Mesendoderm (in vitro differentiated cells): Measurements from ENCODE around the gene ZNF75A.
A peak's percentile ranks its signal among the peaks of the same experiment; 100 is the strongest.

Experiments used
- DNase-seq: peaks from one replicate; pipeline ENCODE4 v3.0.0; 2013
- H2AK5ac ChIP-seq: 2 replicates; pipeline ENCODE4 v1.6.1; 2013; ENCODE audit warnings: low read length, inconsistent platforms
- H2BK120ac ChIP-seq: 2 replicates; pipeline ENCODE4 v1.6.1; 2013; ENCODE audit warnings: low read depth, mild to moderate bottlenecking, low read length, moderate library complexity, mixed read lengths
- H2BK15ac ChIP-seq: replicated peaks from 2 replicates; pipeline ENCODE4 v1.6.1; 2013; ENCODE audit warnings: low read depth, mild to moderate bottlenecking, moderate library complexity
- H2BK5ac ChIP-seq: 2 replicates; pipeline ENCODE4 v1.6.1; 2013; ENCODE audit warnings: low read length, inconsistent platforms
- H3K18ac ChIP-seq: 2 replicates; pipeline ENCODE4 v1.6.1; 2013; ENCODE audit warnings: mild to moderate bottlenecking, low read length, mixed read lengths
- H3K23ac ChIP-seq: one replicate; pipeline ENCODE4 v1.6.1; 2013; ENCODE audit warnings: low read length
- H3K27ac ChIP-seq: 2 replicates; pipeline ENCODE4 v1.5.1; 2013; ENCODE audit warnings: low read depth, mild to moderate bottlenecking, inconsistent platforms, low read length, moderate library complexity
- H3K27me3 ChIP-seq: 2 replicates; pipeline ENCODE4 v1.6.1; 2013; ENCODE audit warnings: low read length, control low read depth, mild to moderate bottlenecking, inconsistent platforms; ENCODE audit not compliant: insufficient read depth, poor library complexity
- H3K36me3 ChIP-seq: 2 replicates; pipeline ENCODE4 v1.6.1; 2013; ENCODE audit warnings: low read length, inconsistent platforms; ENCODE audit not compliant: control insufficient read depth, insufficient read depth
- H3K4ac ChIP-seq: one replicate; pipeline ENCODE4 v1.6.1; 2013; ENCODE audit warnings: low read depth, mild to moderate bottlenecking, low read length, moderate library complexity
- H3K4me1 ChIP-seq: 2 replicates; pipeline ENCODE4 v1.6.1; 2013; ENCODE audit warnings: low read depth, low read length, inconsistent platforms; ENCODE audit not compliant: control insufficient read depth
- H3K4me2 ChIP-seq: 2 replicates; pipeline ENCODE4 v1.6.1; 2013; ENCODE audit warnings: low read length
- H3K4me3 ChIP-seq: 2 replicates; pipeline ENCODE4 v1.5.1; 2013; ENCODE audit warnings: mild to moderate bottlenecking, low read length
- H3K56ac ChIP-seq: one replicate; pipeline ENCODE4 v1.6.1; 2013; ENCODE audit warnings: low read length
- H3K79me1 ChIP-seq: 2 replicates; pipeline ENCODE4 v1.6.1; 2013; ENCODE audit warnings: low read length, inconsistent platforms
- H3K79me2 ChIP-seq: 2 replicates; pipeline ENCODE4 v1.6.1; 2013; ENCODE audit warnings: mild to moderate bottlenecking, low read length; ENCODE audit not compliant: control insufficient read depth, insufficient read depth
- H3K9ac ChIP-seq: 2 replicates; pipeline ENCODE4 v1.6.1; 2013; ENCODE audit warnings: low read length, inconsistent platforms
- H4K5ac ChIP-seq: one replicate; pipeline ENCODE4 v1.6.1; 2013; ENCODE audit warnings: low read length
- H4K8ac ChIP-seq: one replicate; pipeline ENCODE4 v1.6.1; 2013; ENCODE audit warnings: low read depth, mild to moderate bottlenecking, control low read depth, low read length, moderate library complexity
- WGBS: extraction: QIAGEN DNeasy Blood & Tissue Kit; methylation state at CpG from one replicate; pipeline ENCODE4 v1.1.7; 2013; ENCODE audit warnings: low lambda C conversion rate, missing lambda C conversion rate; ENCODE audit not compliant: insufficient coverage; ENCODE audit errors: extremely low coverage; 5-methylcytosine and 5-hydroxymethylcytosine counted together

ZNF75A gene

GRCh38 chr16:3282730-3283542 lies 22.4 kb upstream of the ZNF75A start, which contains the start of gene ZNF263:
Gene ZNF263, plus strand, starts transcription at chr16:3283491. Its CDS starts 328 bp downstream, at chr16:3283819.
- H3K79me1 ChIP-seq = peaks cover 26% of the 10 kb centered on the region
- H3K27me3 ChIP-seq = no peaks in the 10 kb centered on the region
- H2BK120ac ChIP-seq = no peak within 1 kb of the TSS
- H2AK5ac ChIP-seq = no peak within 1 kb of the TSS
- H4K5ac ChIP-seq = no peak within 1 kb of the TSS
- H2BK15ac ChIP-seq = no peak within 1 kb of the TSS
- peak within 1 kb of the TSS; percentile 70 for H3K4ac ChIP-seq
- WGBS = no CpG with 5 or more reads among the region's 72 CpGs
- peaks cover 3% of the 10 kb centered on the region for H3K36me3 ChIP-seq
- H4K8ac ChIP-seq = peak within 1 kb of the TSS; percentile 17
- peak within 1 kb of the TSS; percentile 92 for H3K27ac ChIP-seq
- H2BK5ac ChIP-seq = peak within 1 kb of the TSS; percentile 59
- H3K4me2 ChIP-seq = peak within 1 kb of the TSS; percentile 93
- H3K4me1 ChIP-seq = peaks cover 4% of the 10 kb centered on the region
- DNase-seq = peak; percentile 99
- H3K23ac ChIP-seq = no peak within 1 kb of the TSS
- peak within 1 kb of the TSS; percentile 77 for H3K4me3 ChIP-seq
- peak within 1 kb of the TSS; percentile 89 for H3K9ac ChIP-seq
- H3K56ac ChIP-seq = peak within 1 kb of the TSS; percentile 97
- peaks cover 33% of the 10 kb centered on the region for H3K79me2 ChIP-seq
- peak within 1 kb of the TSS; percentile 69 for H3K18ac ChIP-seq

DNA sequence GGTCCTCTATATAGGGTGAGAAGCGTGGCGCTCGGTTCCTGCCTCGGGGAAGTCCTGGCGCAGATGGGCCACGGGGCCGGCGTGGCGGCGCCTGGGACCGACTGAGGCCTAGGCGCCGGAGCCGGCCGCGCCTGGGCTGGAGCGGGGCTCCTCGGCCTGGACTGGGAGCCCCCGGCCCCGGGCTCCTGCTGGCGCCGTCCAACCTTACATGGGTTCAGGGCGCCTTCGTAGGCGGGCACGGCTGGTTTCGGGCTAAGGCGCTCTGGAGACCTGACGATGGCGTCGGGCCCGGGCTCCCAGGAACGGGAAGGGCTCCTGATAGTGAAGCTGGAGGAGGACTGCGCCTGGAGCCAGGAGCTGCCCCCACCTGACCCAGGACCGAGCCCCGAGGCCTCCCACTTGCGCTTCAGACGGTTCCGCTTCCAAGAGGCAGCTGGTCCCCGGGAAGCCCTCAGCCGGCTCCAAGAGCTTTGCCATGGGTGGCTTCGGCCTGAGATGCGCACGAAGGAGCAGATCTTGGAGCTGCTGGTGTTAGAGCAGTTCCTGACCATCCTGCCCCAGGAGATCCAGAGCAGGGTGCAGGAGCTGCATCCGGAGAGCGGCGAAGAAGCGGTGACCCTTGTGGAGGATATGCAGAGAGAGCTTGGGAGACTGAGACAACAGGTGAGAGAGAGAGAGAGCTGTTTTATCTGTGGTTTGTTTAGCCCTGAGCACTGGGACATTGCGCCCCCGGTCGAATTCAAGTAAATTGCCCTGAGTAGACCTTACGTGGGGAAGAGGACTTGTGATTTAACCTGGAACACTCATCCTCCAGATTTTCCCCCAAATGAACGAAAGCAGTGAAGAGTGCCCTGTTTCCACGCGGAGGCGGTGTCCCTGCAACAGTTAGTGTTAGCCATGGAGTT lies 21.5 kb upstream of the ZNF75A start:
- Histone ChIP-seq H4K8ac (no peak overlapping the region), H3K4me2 (peak overlapping the region; percentile 93), H3K27me3 (no peaks in the 10 kb centered on the region), H2BK5ac (no peak overlapping the region), H3K36me3 (peaks cover 4% of the 10 kb centered on the region), H3K4me3 (peak overlapping the region; percentile 52), H4K5ac (no peak overlapping the region), H2BK15ac (no peak overlapping the region), H2AK5ac (no peak overlapping the region), H3K27ac (peak overlapping the region; percentile 65), H3K23ac (no peak overlapping the region), H3K4me1 (peaks cover 4% of the 10 kb centered on the region), H3K56ac (peak overlapping the region; percentile 97), H3K79me2 (peaks cover 33% of the 10 kb centered on the region), H3K9ac (peak overlapping the region; percentile 89), H2BK120ac (no peak overlapping the region), H3K79me1 (peaks cover 28% of the 10 kb centered on the region), H3K4ac (no peak overlapping the region), H3K18ac (no peak overlapping the region)
- no CpG with 5 or more reads among the region's 56 CpGs for WGBS
- peak; percentile 42 for DNase-seq

GRCh38 chr16:3285131-3285530 lies 20.2 kb upstream of the ZNF75A start:
- H2BK15ac ChIP-seq = no peak overlapping the region
- H2BK5ac ChIP-seq = no peak overlapping the region
- no peak overlapping the region for H2AK5ac ChIP-seq
- H3K36me3 ChIP-seq = peaks cover 16% of the 10 kb centered on the region
- H3K27me3 ChIP-seq = no peaks in the 10 kb centered on the region
- H3K9ac ChIP-seq = peak overlapping the region; percentile 89
- H4K5ac ChIP-seq = no peak overlapping the region
- peaks cover 33% of the 10 kb centered on the region for H3K79me2 ChIP-seq
- no peak overlapping the region for H3K27ac ChIP-seq
- no peak overlapping the region for H4K8ac ChIP-seq
- H3K4ac ChIP-seq = no peak overlapping the region
- peak overlapping the region; percentile 6 for H3K23ac ChIP-seq
- no CpG with 5 or more reads among the region's 6 CpGs for WGBS
- peak overlapping the region; percentile 93 for H3K4me2 ChIP-seq
- peaks cover 4% of the 10 kb centered on the region for H3K4me1 ChIP-seq
- peaks cover 28% of the 10 kb centered on the region for H3K79me1 ChIP-seq
- no peak overlapping the region for H3K4me3 ChIP-seq
- no peak overlapping the region for H3K18ac ChIP-seq
- H3K56ac ChIP-seq = no peak overlapping the region
- no peak overlapping the region for H2BK120ac ChIP-seq
- DNase-seq = peak; percentile 51

DNA sequence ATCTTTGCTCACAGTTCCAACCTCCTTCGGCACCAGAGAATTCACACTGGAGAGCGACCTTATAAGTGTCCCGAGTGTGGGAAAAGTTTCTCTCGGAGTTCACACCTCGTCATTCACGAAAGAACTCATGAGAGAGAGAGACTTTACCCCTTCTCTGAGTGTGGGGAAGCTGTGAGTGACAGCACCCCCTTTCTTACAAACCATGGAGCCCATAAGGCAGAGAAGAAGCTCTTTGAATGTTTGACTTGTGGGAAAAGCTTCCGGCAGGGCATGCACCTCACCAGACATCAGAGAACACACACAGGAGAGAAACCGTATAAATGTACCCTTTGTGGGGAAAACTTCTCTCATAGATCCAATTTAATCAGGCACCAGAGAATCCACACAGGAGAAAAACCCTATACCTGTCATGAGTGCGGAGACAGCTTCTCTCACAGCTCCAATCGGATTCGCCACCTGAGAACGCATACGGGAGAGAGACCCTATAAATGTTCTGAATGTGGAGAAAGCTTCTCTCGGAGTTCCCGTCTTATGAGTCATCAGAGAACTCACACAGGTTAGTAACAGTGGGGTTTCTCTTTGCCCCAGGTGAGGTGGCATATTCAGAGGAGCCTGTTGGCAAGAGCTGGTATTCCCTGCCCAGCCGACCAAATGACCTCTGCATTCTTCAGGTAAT lies 15.2 kb upstream of the ZNF75A start:
- H2BK5ac ChIP-seq = no peak overlapping the region
- no peak overlapping the region for H4K8ac ChIP-seq
- H2BK15ac ChIP-seq = no peak overlapping the region
- H3K18ac ChIP-seq = no peak overlapping the region
- peak overlapping the region; percentile 46 for H3K4me3 ChIP-seq
- H3K4me1 ChIP-seq = no peaks in the 10 kb centered on the region
- no peak overlapping the region for H3K23ac ChIP-seq
- H3K4ac ChIP-seq = no peak overlapping the region
- no peak overlapping the region for H4K5ac ChIP-seq
- H3K36me3 ChIP-seq = peaks cover 27% of the 10 kb centered on the region
- peaks cover 16% of the 10 kb centered on the region for H3K79me2 ChIP-seq
- H3K56ac ChIP-seq = no peak overlapping the region
- peak; percentile 23 for DNase-seq
- H2AK5ac ChIP-seq = no peak overlapping the region
- no peak overlapping the region for H3K9ac ChIP-seq
- no peak overlapping the region for H2BK120ac ChIP-seq
- WGBS = no CpG with 5 or more reads among the region's 16 CpGs
- no peak overlapping the region for H3K27ac ChIP-seq
- peaks cover 24% of the 10 kb centered on the region for H3K79me1 ChIP-seq
- no peaks in the 10 kb centered on the region for H3K27me3 ChIP-seq
- H3K4me2 ChIP-seq = no peak overlapping the region

GRCh38 chr16:3292604-3293003 lies 12.7 kb upstream of the ZNF75A start:
- no peak overlapping the region for H4K5ac ChIP-seq
- no CpG with 5 or more reads among the region's 3 CpGs for WGBS
- no peak overlapping the region for H3K4ac ChIP-seq
- H3K4me1 ChIP-seq = no peaks in the 10 kb centered on the region
- no peak overlapping the region for H2BK5ac ChIP-seq
- no peak for DNase-seq
- H2BK120ac ChIP-seq = no peak overlapping the region
- no peaks in the 10 kb centered on the region for H3K79me2 ChIP-seq
- H3K79me1 ChIP-seq = peaks cover 10% of the 10 kb centered on the region
- H3K4me2 ChIP-seq = no peak overlapping the region
- H3K36me3 ChIP-seq = peaks cover 24% of the 10 kb centered on the region
- H2AK5ac ChIP-seq = no peak overlapping the region
- no peak overlapping the region for H4K8ac ChIP-seq
- no peak overlapping the region for H3K9ac ChIP-seq
- no peak overlapping the region for H3K23ac ChIP-seq
- H2BK15ac ChIP-seq = no peak overlapping the region
- H3K27me3 ChIP-seq = no peaks in the 10 kb centered on the region
- no peak overlapping the region for H3K4me3 ChIP-seq
- H3K18ac ChIP-seq = no peak overlapping the region
- H3K56ac ChIP-seq = no peak overlapping the region
- no peak overlapping the region for H3K27ac ChIP-seq
